Right ventricle myocardium inferior (tissue), 1 donor: Measurements from ENCODE around the gene ANKH. TPM values are rescaled to one million over a fixed set of nuclear protein-coding genes. Genes with fewer than 3 reads are reported as not detected.

Source experiments
- ATAC-seq: fragments of 200-7000 bp; cut with Tn5 transposase; one replicate; pipeline ENCODE4 v1.9.1; 2020; ENCODE audit warnings: mild to moderate bottlenecking, moderate library complexity
- DNase-seq: peaks from one replicate; pipeline ENCODE4 v3.0.0; 2021; ENCODE audit errors: missing footprints
- intact Hi-C: fragments of 100-400 bp; cut with DNase I; formaldehyde crosslinking; loops from one replicate; pipeline ENCODE4 v1.11.0; 2022
- total RNA-seq: library from RNA; stranded (reverse); fragmentation: NEBNext Ultra II Directional; extraction: Animal tissue kit (Norgen Biotek cat#: 25700); gene quantifications from one replicate; pipeline ENCODE4 v1.2.1, GENCODE V29; 2021
- donor health status: DM: no; HTN: yes; CAD: no; lungs with severe emphysema.

The ANKH gene
- total RNA-seq, 1 donor from 2014 or later: 156 TPM

- DNase-seq (peak; percentile 61), ATAC-seq (no peak)
- intact Hi-C loops: no loop called here
Observed at GRCh38 chr5:14733661-14734060, 137.9 kb downstream of the ANKH start.

- no peak for ATAC-seq
- no peak for DNase-seq
- intact Hi-C loops: no loop called here
Observed at GRCh38 chr5:14732991-14733390, 138.6 kb downstream of the ANKH start.

- DNase-seq: peak; percentile 68
- ATAC-seq: no peak
- intact Hi-C loops: no loop called here
Observed at GRCh38 chr5:14730881-14731280, 140.7 kb downstream of the ANKH start.

- intact Hi-C loops: no loop called here
- ATAC-seq (no peak), DNase-seq (no peak)
Observed at GRCh38 chr5:14730466-14730865, 141.1 kb downstream of the ANKH start.

- intact Hi-C loops: no loop called here
- DNase-seq (peak; percentile 43), ATAC-seq (no peak)
Observed at GRCh38 chr5:14729448-14730385, 141.9 kb downstream of the ANKH start.

- intact Hi-C loops: no loop called here
- ATAC-seq: no peak
- peak; percentile 35 for DNase-seq
Observed at GRCh38 chr5:14728459-14728938, 143.1 kb downstream of the ANKH start.

GRCh38 chr5:14727928-14728458 lies 143.6 kb downstream of the ANKH start:
- peak; percentile 49 for DNase-seq
- ATAC-seq: no peak
- intact Hi-C loops: loop anchor here (1.0 to 2.0 kb wide), 3 partner anchors 43 to 275 kb away; partner anchors contain the start of gene ANKH

GRCh38 chr5:14727428-14727865 lies 144.1 kb downstream of the ANKH start:
- ATAC-seq (peak; percentile 76), DNase-seq (peak; percentile 89)
- intact Hi-C loops: loop anchor here (1.0 to 2.0 kb wide), 3 partner anchors 43 to 276 kb away; partner anchors contain the start of gene ANKH

- ATAC-seq (no peak), DNase-seq (peak; percentile 32)
- intact Hi-C loops: loop anchor here (2.0 kb wide), 2 partner anchors 41 to 145 kb away; partner anchors contain the start of gene ANKH
Observed at GRCh38 chr5:14726066-14726838, 145.3 kb downstream of the ANKH start.

GRCh38 chr5:14724633-14725032 lies 146.9 kb downstream of the ANKH start:
- peak; percentile 21 for ATAC-seq
- DNase-seq: peak; percentile 60
- intact Hi-C loops: no loop called here

- ATAC-seq (no peak), DNase-seq (no peak)
- intact Hi-C loops: no loop called here
Observed at GRCh38 chr5:14723701-14724132, 147.9 kb downstream of the ANKH start.

- intact Hi-C loops: no loop called here
Observed at GRCh38 chr5:14722923-14723322, 148.7 kb downstream of the ANKH start.

GRCh38 chr5:14721990-14722656 lies 149.5 kb downstream of the ANKH start:
- intact Hi-C loops: no loop called here
- no peak for ATAC-seq

More at GRCh38 chr5:14722923-14723322, 148.7 kb downstream of the ANKH start:
- no peak for DNase-seq
- no peak for ATAC-seq

GRCh38 chr5:14720236-14720923 lies 151.2 kb downstream of the ANKH start:
- ATAC-seq (no peak), DNase-seq (no peak)
- intact Hi-C loops: no loop called here

More at GRCh38 chr5:14721990-14722656, 149.5 kb downstream of the ANKH start:
- no peak for DNase-seq

- ATAC-seq (no peak), DNase-seq (no peak)
- intact Hi-C loops: no loop called here
Observed at GRCh38 chr5:14718778-14719177, 152.8 kb downstream of the ANKH start.

- intact Hi-C loops: no loop called here
- ATAC-seq (no peak), DNase-seq (no peak)
Observed at GRCh38 chr5:14716755-14717752, 154.5 kb downstream of the ANKH start.

- intact Hi-C loops: no loop called here
- DNase-seq: no peak
- no peak for ATAC-seq
Observed at GRCh38 chr5:14715481-14715880, 156.1 kb downstream of the ANKH start.
